Measurements from ENCODE around the gene C22orf15.

C22orf15 gene

DNA sequence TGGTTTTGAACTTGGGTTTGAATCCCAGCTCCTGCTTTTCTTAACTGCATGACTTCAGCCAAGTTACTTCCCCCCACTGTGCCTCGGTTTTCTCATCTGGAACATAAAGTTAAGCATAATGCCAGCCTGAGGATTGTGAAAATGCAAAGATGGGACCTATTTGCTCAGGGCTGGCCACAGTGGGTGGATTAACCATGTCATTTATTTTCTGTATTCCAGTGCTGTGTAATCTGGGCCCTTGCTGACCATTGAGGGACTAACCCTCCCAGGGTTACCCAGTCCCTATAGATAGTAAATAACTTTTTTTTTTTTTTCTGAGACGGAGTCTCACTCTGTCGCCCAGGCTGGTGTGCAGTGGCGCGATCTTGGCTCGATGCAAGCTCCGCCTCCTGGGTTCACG lies 7.1 kb upstream of the C22orf15 start:
- no peak overlapping the region for H3K4me3 ChIP-seq (replicated peaks in 1 of 2; ENCODE audit: low read depth in 2 of 2, low read length in 2 of 2)
- no peak for TF ChIP-seq CTCF (IDR thresholded peaks at IDR 0.05; ENCODE audit: low read depth, low read length)
- no peak for DNase-seq (ENCODE audit: low read depth in 2 of 2)

DNA sequence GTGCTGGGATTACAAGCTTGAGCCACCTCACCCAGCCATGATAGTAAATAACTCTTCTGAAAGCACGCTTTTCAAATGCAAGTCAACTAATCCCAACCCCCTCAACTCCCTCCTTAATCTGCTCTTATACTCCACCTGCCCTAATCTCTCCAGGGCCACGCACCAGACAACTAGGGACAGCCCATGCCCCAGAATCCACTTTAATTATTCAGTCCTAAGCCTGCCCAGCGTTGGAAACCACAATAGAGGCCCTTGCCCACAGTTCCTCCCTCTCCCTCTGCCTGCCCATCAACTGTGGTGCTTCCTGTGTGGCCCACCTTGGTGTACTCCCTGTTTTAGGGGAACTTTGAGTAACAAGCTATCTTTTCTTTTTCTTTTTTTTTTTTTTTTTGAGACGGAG lies 5.9 kb upstream of the C22orf15 start:
- H3K4me3 ChIP-seq (replicated peaks in 1 of 2; ENCODE audit: low read depth in 2 of 2, low read length in 2 of 2), result no peak overlapping the region
- no peak for DNase-seq (ENCODE audit: low read depth in 2 of 2)
- TF ChIP-seq CTCF (IDR thresholded peaks at IDR 0.05; ENCODE audit: low read depth, low read length), result no peak

GRCh38 chr22:23759566-23759965 lies 3.2 kb upstream of the C22orf15 start:
- no peak overlapping the region for H3K4me3 ChIP-seq (replicated peaks in 1 of 2; ENCODE audit: low read depth in 2 of 2, low read length in 2 of 2)
- DNase-seq (ENCODE audit: low read depth in 2 of 2), result no peak
- no peak for TF ChIP-seq CTCF (IDR thresholded peaks at IDR 0.05; ENCODE audit: low read depth, low read length)

GRCh38 chr22:23760056-23760455 lies 2.7 kb upstream of the C22orf15 start:
- TF ChIP-seq CTCF (IDR thresholded peaks at IDR 0.05; ENCODE audit: low read depth, low read length), result no peak
- H3K4me3 ChIP-seq (replicated peaks in 1 of 2; ENCODE audit: low read depth in 2 of 2, low read length in 2 of 2), result no peak overlapping the region
- no peak for DNase-seq (ENCODE audit: low read depth in 2 of 2)

DNA sequence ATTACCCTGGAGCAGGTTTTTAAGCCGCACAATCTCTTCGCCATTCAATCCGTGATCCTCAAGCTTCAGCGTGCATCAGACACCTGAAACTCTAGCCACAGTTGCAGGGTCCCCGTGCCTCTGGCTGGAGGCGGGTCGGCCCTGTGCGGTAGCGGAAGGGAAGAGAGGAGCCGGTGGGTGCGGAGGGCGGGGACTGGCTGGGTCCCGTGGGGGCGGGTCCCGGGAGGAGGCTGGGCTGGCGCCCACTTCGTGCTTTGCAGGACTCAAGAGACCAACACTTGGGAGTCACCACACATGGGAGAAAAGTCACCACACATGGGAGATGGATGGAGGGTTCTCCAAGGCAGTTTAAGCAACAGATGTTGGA lies 772 bp downstream of the C22orf15 start:
- H3K4me3 ChIP-seq (replicated peaks in 1 of 2; ENCODE audit: low read depth in 2 of 2, low read length in 2 of 2), result no peak overlapping the region
- no peak for DNase-seq (ENCODE audit: low read depth in 2 of 2)
- TF ChIP-seq CTCF (IDR thresholded peaks at IDR 0.05; ENCODE audit: low read depth, low read length), result no peak

DNA sequence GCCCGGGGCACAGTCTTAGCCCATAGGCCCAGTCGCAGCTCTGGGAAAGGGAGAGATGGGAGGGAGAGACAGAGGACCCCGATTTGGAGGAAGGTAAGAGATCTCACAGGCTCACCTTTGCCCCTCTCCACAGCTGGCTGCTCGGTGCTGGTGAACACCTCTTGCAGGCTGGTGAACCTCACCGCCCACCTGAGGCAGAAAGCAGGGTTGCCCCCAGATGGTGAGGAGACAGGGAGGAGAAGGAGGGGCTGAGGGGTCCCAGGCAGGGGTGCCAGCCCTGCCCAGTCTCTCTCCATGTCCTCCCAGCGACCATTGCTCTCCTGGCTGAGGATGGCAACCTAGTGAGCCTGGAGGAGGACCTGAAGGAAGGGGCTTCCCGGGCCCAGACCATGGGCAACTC lies 1.2 kb downstream of the C22orf15 start:
- no peak for DNase-seq (ENCODE audit: low read depth in 2 of 2)
- H3K4me3 ChIP-seq (replicated peaks in 1 of 2; ENCODE audit: low read depth in 2 of 2, low read length in 2 of 2), result no peak overlapping the region
- no peak for TF ChIP-seq CTCF (IDR thresholded peaks at IDR 0.05; ENCODE audit: low read depth, low read length)

Measured in cardiac fibroblast (primary cell).